Measurements from ENCODE around the gene SLC6A17. TPM values are rescaled to one million over a fixed set of nuclear protein-coding genes. Genes with fewer than 3 reads are reported as not detected.

SLC6A17 gene
- total RNA-seq, 4 donors from 2014 or later: 0.42 to 1.8 (median 0.57) TPM

- intact Hi-C loops (cut with DNase I): no loop called here
Measured at GRCh38 chr1:110243146-110243545, 92.9 kb downstream of the SLC6A17 start.

GRCh38 chr1:110243574-110243973, 93.3 kb downstream of the SLC6A17 start:
- no peak overlapping the region for H3K4me3 ChIP-seq
- WGBS: 38% methylated on average over 9 of the region's 9 CpGs
- intact Hi-C loops (cut with DNase I): no loop called here
- no peaks in the 10 kb centered on the region for H3K36me3 ChIP-seq
- H3K4me1 ChIP-seq: peaks cover 0 to 12% (median 2%) of the 10 kb centered on the region in 4 donors
- no peaks in the 10 kb centered on the region for H3K27me3 ChIP-seq
- TF ChIP-seq POLR2AphosphoS5 (IDR thresholded peaks at IDR 0.05) (no peak), POLR2A (IDR thresholded peaks at IDR 0.05; ENCODE audit: low read depth) (no peak), CTCF (IDR thresholded peaks at IDR 0.05) (no peak), EP300 (IDR thresholded peaks at IDR 0.05) (no peak)
- H3K9me3 ChIP-seq: no peaks in the 10 kb centered on the region
- DNase-seq (ENCODE audit: extremely low spot score): no peak
- H3K27ac ChIP-seq (replicated peaks in 1 of 4): no peak overlapping the region

More at GRCh38 chr1:110243146-110243545, 92.9 kb downstream of the SLC6A17 start:
- no peak overlapping the region for H3K27ac ChIP-seq (replicated peaks in 1 of 4)
- TF ChIP-seq POLR2A (IDR thresholded peaks at IDR 0.05; ENCODE audit: low read depth) (no peak), EP300 (IDR thresholded peaks at IDR 0.05) (no peak), POLR2AphosphoS5 (IDR thresholded peaks at IDR 0.05) (no peak), CTCF (IDR thresholded peaks at IDR 0.05) (no peak)
- no peaks in the 10 kb centered on the region for H3K27me3 ChIP-seq
- DNase-seq (ENCODE audit: extremely low spot score): no peak
- peaks cover 0 to 12% (median 2%) of the 10 kb centered on the region in 4 donors for H3K4me1 ChIP-seq
- 70% methylated on average over 6 of the region's 7 CpGs for whole genome bisulfite sequencing
- no peak overlapping the region for H3K4me3 ChIP-seq
- no peaks in the 10 kb centered on the region for H3K36me3 ChIP-seq
- no peaks in the 10 kb centered on the region for H3K9me3 ChIP-seq

- Histone ChIP-seq H3K27me3 (no peaks in the 10 kb centered on the region), H3K36me3 (no peaks in the 10 kb centered on the region), H3K9me3 (no peaks in the 10 kb centered on the region), H3K4me1 (peaks cover 0 to 6% (median 0%) of the 10 kb centered on the region in 4 donors), H3K27ac (replicated peaks in 1 of 4) (no peak overlapping the region), H3K4me3 (no peak overlapping the region)
- TF ChIP-seq POLR2A (IDR thresholded peaks at IDR 0.05; ENCODE audit: low read depth) (no peak), POLR2AphosphoS5 (IDR thresholded peaks at IDR 0.05) (no peak), CTCF (IDR thresholded peaks at IDR 0.05) (no peak)
- 82% methylated on average over 8 of the region's 9 CpGs for WGBS
- intact Hi-C loops (cut with DNase I): no loop called here
- no peak for DNase-seq (ENCODE audit: extremely low spot score)
Measured at GRCh38 chr1:110245876-110246620, 95.8 kb downstream of the SLC6A17 start.

DNA sequence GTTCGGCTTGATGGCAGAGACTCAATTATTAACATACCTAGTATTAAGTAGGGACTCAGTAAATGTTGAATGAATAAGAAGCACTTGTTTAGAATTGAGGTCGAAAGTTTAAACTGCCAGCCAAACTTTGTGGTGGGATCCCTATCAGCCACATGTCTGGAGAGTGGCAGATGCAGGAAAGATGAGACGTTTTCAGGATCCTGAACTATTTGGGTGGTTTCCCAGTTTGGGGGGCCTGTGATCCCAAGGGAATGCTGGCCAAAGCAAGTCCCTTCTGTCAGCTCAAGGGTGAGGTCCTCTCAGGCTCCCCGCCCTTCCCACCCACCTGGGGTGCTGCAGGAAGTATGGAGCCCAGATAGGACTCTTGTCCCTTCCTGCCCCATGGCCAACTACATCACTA, 98.5 kb downstream of the SLC6A17 start:
- no peak overlapping the region for H3K4me3 ChIP-seq
- no peak overlapping the region for H3K27ac ChIP-seq (replicated peaks in 1 of 4)
- intact Hi-C loops (cut with DNase I): no loop called here
- H3K27me3 ChIP-seq: no peaks in the 10 kb centered on the region
- H3K9me3 ChIP-seq: no peaks in the 10 kb centered on the region
- no peaks in the 10 kb centered on the region for H3K36me3 ChIP-seq
- TF ChIP-seq EP300 (IDR thresholded peaks at IDR 0.05) (no peak), CTCF (IDR thresholded peaks at IDR 0.05) (no peak), POLR2A (IDR thresholded peaks at IDR 0.05; ENCODE audit: low read depth) (no peak), POLR2AphosphoS5 (IDR thresholded peaks at IDR 0.05) (no peak)
- 63% methylated on average over 3 of the region's 4 CpGs for WGBS
- H3K4me1 ChIP-seq: no peaks in the 10 kb centered on the region
- DNase-seq (ENCODE audit: extremely low spot score): no peak

DNA sequence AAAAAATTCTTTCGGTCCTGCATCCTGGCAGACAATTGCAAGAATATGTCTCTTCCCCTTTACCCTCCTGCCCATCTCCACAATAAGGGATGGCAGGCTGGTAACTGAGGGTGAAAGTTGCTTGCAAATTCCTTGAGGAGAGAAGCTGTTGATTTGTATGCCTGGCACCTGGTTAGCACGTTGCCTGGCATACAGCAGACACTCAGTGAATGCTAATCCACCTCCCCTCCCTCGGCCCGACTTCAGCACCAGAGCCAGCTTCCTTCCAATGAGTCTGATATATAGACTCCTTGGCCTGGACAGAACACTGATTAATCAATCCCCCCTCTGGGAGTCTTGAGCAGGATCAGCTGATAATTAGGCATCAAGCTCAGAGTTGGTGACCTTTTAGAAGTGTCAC, 99.0 kb downstream of the SLC6A17 start:
- intact Hi-C loops (cut with DNase I): no loop called here
- H3K9me3 ChIP-seq: no peaks in the 10 kb centered on the region
- H3K36me3 ChIP-seq: no peaks in the 10 kb centered on the region
- H3K27ac ChIP-seq (replicated peaks in 1 of 4): no peak overlapping the region
- no peak for TF ChIP-seq POLR2AphosphoS5 (IDR thresholded peaks at IDR 0.05)
- no peak for TF ChIP-seq EP300 (IDR thresholded peaks at IDR 0.05)
- TF ChIP-seq CTCF (IDR thresholded peaks at IDR 0.05): no peak
- no peak for TF ChIP-seq POLR2A (IDR thresholded peaks at IDR 0.05; ENCODE audit: low read depth)
- H3K4me3 ChIP-seq: no peak overlapping the region
- WGBS: 88% methylated on average over 4 of the region's 4 CpGs
- no peaks in the 10 kb centered on the region for H3K4me1 ChIP-seq
- DNase-seq (ENCODE audit: extremely low spot score): no peak
- no peaks in the 10 kb centered on the region for H3K27me3 ChIP-seq

Data from esophagus muscularis mucosa (tissue), 4 donors.